Mucosa of stomach (tissue), 1 donor: ENCODE results near the gene ZGPAT.

Experiments used
- H3K27me3 ChIP-seq: one replicate; pipeline ENCODE4 v1.7.0; 2013; ENCODE audit warnings: mild to moderate bottlenecking, low read length; ENCODE audit not compliant: control insufficient read depth, insufficient read depth
- H3K36me3 ChIP-seq: one replicate; pipeline ENCODE4 v1.7.0; 2013; ENCODE audit warnings: low read length; ENCODE audit not compliant: control insufficient read depth, insufficient read depth
- H3K4me1 ChIP-seq: one replicate; pipeline ENCODE4 v1.7.0; 2013; ENCODE audit warnings: mild to moderate bottlenecking, low read length; ENCODE audit not compliant: control insufficient read depth, insufficient read depth
- H3K4me3 ChIP-seq: one replicate; pipeline ENCODE4 v1.7.0; 2013; ENCODE audit warnings: low read length
- H3K9ac ChIP-seq: one replicate; pipeline ENCODE4 v1.7.0; 2013; ENCODE audit warnings: mild to moderate bottlenecking, low read length, moderate library complexity
- H3K9me3 ChIP-seq: one replicate; pipeline ENCODE4 v1.7.0; 2013; ENCODE audit warnings: mild to moderate bottlenecking, low read length, moderate library complexity; ENCODE audit not compliant: control insufficient read depth
- donor health status: Pancreatic carcinoma.

Gene ZGPAT

DNA sequence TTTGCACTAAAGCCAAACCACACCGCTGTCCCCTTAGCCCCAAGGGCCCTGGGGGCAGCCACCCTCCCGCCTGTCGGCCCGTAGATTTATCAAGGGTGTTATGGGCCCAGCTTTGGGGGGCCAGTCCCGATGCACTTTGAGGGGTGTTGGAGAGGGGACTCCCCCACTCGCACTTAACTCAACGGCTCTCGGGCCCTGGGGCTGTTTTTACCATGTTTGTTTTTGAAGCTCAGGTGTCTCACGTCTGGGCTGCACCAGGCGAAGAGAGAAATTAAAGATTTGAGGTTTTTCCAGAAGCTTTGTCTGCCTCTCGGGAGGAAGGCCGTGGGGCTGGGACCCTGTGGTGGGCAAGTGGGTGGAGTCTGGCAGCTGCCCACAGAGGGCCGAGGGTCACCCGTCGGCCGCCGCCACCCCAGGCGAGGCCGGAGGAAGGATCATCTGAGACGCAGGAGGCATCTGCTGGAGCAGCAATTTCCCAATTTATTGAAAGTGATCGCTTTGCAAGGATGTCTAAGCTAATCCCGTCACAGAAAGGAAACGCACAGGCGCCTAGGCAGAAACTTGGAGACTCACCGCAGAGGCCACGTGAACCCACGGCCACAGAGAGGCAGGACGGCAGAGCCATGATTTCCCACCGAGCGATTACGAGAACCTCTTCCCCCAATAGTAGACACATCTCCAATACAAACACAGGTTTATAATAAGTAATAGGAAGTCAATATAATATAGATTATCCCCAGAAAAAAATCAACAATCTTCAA lies 35.6 kb downstream of the ZGPAT start:
- Histone ChIP-seq H3K27me3 (no peaks in the 10 kb centered on the region), H3K9ac (no peak overlapping the region), H3K4me1 (peaks cover 23% of the 10 kb centered on the region), H3K4me3 (no peak overlapping the region), H3K9me3 (no peaks in the 10 kb centered on the region), H3K36me3 (no peaks in the 10 kb centered on the region)

DNA sequence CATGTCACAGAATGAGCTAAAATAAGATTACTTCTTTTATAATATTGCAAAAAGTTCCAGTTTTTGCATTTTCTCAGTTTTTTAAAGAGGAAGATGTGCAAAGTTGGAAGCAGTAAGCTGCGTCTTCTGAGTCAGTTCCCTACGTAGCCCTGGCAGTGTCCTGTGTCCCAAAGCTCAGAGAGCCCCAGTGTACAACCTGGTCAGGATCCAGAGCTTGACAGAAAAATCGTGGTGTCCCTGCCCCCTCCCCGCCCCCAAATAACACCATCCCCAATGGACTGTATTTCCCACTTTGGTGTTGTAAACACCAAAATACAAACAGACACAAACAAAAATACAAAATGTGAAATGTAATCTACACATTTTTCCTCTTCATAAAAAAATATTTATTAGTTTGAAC lies 36.3 kb downstream of the ZGPAT start:
- Histone ChIP-seq H3K4me1 (peaks cover 16% of the 10 kb centered on the region), H3K27me3 (no peaks in the 10 kb centered on the region), H3K9ac (no peak overlapping the region), H3K4me3 (no peak overlapping the region), H3K36me3 (no peaks in the 10 kb centered on the region), H3K9me3 (no peaks in the 10 kb centered on the region)

GRCh38 chr20:63744574-63745423 lies 37.0 kb downstream of the ZGPAT start:
- Histone ChIP-seq H3K4me3 (no peak overlapping the region), H3K9ac (no peak overlapping the region), H3K9me3 (no peaks in the 10 kb centered on the region), H3K27me3 (no peaks in the 10 kb centered on the region), H3K4me1 (peaks cover 16% of the 10 kb centered on the region), H3K36me3 (no peaks in the 10 kb centered on the region)

GRCh38 chr20:63745424-63745805 lies 37.6 kb downstream of the ZGPAT start:
- Histone ChIP-seq H3K4me1 (peaks cover 15% of the 10 kb centered on the region), H3K9ac (no peak overlapping the region), H3K9me3 (no peaks in the 10 kb centered on the region), H3K36me3 (no peaks in the 10 kb centered on the region), H3K27me3 (no peaks in the 10 kb centered on the region), H3K4me3 (no peak overlapping the region)

GRCh38 chr20:63745961-63746731 lies 38.3 kb downstream of the ZGPAT start:
- Histone ChIP-seq H3K4me1 (peaks cover 8% of the 10 kb centered on the region), H3K9ac (no peak overlapping the region), H3K9me3 (no peaks in the 10 kb centered on the region), H3K4me3 (no peak overlapping the region), H3K27me3 (no peaks in the 10 kb centered on the region), H3K36me3 (no peaks in the 10 kb centered on the region)

GRCh38 chr20:63746751-63747315 lies 39.0 kb downstream of the ZGPAT start:
- no peaks in the 10 kb centered on the region for H3K36me3 ChIP-seq

GRCh38 chr20:63747622-63748069 lies 39.8 kb downstream of the ZGPAT start:
- H3K4me1 ChIP-seq: no peaks in the 10 kb centered on the region
- H3K4me3 ChIP-seq: no peak overlapping the region
- H3K9ac ChIP-seq: no peak overlapping the region
- no peaks in the 10 kb centered on the region for H3K9me3 ChIP-seq
- no peaks in the 10 kb centered on the region for H3K27me3 ChIP-seq
- no peaks in the 10 kb centered on the region for H3K36me3 ChIP-seq

More at GRCh38 chr20:63746751-63747315, 39.0 kb downstream of the ZGPAT start:
- Histone ChIP-seq H3K27me3 (no peaks in the 10 kb centered on the region), H3K4me3 (no peak overlapping the region), H3K4me1 (peaks cover under 1% of the 10 kb centered on the region), H3K9ac (no peak overlapping the region), H3K9me3 (no peaks in the 10 kb centered on the region)

DNA sequence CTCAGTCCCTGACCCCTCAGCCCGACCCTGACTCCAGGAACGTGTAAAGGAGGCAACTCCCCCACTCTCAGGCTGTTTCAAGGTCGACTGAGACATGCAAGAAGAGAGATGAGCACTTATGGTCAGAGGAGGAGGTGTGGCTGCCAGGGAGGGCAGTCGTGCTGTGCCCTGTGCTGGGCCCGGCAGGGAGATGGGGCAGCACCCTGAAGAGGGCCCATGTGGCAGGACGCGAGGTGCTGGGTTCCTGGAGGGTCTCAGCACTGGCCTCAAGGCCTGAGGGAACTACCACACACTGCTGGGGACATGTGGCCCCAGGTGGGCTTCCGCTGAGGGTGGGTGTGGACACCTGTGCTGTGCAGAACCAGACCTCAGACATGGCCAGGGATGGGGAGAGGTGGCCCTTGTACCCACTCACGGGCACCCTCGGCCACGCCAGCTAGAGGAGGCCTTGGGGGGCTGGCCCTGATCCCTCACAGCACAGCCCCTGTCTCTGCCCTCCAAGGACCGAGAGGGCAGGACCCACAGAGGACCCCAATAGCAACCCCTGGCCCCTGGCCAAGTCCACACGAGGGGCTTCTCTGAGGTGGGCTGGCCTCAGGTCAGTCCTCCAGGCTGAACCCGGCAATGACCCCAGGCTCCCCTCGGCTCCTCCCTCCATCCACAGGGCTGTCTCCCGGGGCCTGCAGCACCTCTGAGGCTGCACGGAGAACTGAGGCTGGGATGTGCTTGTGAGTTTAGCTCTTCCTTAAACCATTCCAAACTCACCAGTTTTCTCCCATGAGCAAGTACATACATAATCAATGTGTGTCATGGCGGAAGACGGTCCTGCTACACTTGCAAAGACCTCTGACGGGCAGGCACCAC lies 40.5 kb downstream of the ZGPAT start:
- no peaks in the 10 kb centered on the region for H3K4me1 ChIP-seq
- no peaks in the 10 kb centered on the region for H3K36me3 ChIP-seq
- no peak overlapping the region for H3K4me3 ChIP-seq
- H3K27me3 ChIP-seq: no peaks in the 10 kb centered on the region
- H3K9me3 ChIP-seq: no peaks in the 10 kb centered on the region
- H3K9ac ChIP-seq: no peak overlapping the region

GRCh38 chr20:63748934-63749270 lies 41.1 kb downstream of the ZGPAT start:
- Histone ChIP-seq H3K4me1 (no peaks in the 10 kb centered on the region), H3K9ac (no peak overlapping the region), H3K4me3 (no peak overlapping the region), H3K27me3 (no peaks in the 10 kb centered on the region), H3K36me3 (no peaks in the 10 kb centered on the region), H3K9me3 (no peaks in the 10 kb centered on the region)

GRCh38 chr20:63749597-63750508 lies 42.0 kb downstream of the ZGPAT start:
- no peaks in the 10 kb centered on the region for H3K4me1 ChIP-seq
- H3K27me3 ChIP-seq: no peaks in the 10 kb centered on the region
- no peaks in the 10 kb centered on the region for H3K36me3 ChIP-seq
- no peak overlapping the region for H3K9ac ChIP-seq
- no peak overlapping the region for H3K4me3 ChIP-seq
- no peaks in the 10 kb centered on the region for H3K9me3 ChIP-seq
